NCI-H524 (cell line): Measurements from ENCODE around the gene GFRA3.

ENCODE experiments used
- DNase-seq, 2 experiments: peaks; one replicate each; lab custom pipeline; 2025; lab: John Stamatoyannopoulos, UW

GFRA3 gene

DNA sequence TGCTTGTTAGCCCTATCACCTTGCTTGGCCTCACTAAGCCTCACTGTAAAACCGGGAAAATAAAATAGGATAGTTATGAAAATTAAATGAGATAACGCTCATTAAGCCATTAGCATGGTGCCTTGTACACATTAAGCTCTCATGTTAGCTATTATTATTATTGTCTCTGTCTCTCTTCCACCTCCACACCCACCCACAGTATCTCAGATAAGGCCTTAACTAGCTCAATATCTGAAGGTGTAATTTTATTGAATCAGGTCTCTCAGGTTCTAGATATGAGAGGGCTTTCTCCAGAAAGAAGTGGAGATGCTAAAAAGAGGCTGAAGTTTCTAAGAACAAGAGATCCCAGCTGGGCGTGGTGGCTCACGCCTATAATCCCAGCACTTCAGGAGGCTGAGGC lies 27.6 kb downstream of the GFRA3 start:
- no peak for DNase-seq

DNA sequence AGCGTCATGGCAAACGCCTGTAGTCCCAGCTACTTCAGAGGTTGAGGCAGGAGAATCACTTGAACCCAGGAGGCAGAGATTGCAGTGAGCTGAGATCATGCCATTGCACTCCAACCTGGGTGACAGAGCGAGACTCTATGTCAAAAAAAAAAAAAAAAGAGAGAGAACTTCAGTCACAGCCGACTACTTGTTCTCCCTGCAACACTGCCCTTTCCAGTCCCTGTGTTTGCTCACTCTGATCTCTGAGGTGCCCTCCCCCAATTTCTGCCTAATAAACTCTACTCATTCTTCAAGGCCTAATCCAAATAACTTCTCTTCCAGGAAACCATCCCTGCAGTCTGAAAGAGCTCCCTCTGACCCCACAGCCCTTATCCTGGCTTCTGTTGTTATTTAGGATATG lies 28.1 kb downstream of the GFRA3 start:
- no peak for DNase-seq

DNA sequence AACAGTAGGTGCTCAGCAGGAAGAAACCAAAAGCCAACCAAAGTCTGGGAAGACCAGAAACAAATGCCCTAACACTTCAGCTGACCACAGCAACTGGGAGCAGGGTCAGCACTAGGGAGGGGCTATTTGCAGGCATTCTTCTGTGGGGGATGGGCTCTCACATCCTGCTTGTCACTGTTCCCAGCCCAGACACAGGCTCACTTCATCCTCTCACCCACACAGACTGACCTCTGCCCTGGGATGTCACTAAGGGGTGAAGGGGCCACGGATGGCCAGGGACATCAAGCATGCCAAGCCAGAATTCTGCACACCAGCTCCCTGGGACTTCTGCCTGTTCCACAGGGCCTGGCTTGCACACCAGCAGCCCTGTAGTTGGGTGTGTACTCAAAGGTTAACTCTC lies 28.7 kb downstream of the GFRA3 start:
- no peak for DNase-seq

DNA sequence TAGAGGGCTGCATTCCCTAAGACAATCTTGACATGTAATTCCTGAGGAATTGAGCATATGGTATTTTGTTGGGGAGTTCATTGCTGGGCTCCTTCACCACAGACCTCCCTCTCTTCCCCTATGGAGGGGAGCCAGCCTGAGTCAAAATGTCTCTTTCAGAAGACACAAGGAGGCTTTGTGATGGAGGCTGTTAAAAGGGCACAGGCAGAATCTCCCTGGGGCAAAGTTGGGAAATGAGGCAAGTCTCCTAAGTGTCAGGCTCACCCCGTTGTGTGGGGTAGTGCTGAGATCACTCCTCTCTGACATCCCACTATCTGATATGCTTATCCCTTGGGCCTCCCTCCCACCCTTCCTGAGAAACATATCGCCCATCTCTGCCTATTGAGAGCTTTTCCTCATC lies 30.6 kb downstream of the GFRA3 start:
- DNase-seq = peak in 1 of 2 experiments; percentile 9

DNA sequence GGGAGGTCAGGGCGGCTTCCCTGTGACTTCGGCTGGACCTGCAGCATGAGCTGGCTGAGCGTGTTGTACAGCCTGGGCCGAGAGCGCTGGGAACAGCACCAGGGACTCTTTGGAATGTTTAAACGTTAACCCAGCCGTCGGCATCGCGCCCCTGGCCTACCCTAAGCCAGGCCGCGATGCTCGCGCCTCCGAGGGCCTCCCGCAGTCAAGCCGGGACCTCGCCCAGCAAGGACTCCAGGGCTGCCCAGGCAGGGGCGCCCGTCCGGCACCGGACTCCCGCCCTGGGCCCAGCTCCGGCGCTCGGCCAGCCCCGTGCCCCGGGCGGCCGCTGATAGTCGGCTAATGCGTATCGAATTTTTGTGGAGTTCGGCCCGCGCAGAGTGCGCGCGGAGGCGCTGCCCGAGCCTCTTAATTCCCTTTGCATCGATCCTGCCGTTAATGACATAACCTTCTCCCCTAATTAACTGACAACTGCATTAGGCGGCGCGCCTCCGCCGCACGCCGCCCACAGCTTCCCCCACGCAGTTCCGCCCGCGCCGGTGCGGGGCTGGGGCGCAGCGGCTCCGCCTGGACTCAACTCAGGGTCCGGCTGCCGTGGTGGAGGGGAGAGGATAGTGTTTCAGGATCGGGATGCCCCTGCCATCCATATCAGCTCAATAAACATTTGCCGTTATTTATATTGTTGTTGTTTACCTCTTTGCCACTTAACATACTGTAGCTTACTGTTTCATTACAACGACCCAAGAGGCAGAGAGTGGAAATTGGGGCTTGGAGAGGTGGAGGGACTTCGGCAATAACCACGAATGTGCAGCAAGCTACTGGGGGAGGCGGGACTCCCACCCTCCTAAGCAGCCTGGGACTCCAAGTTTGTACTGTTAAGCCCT lies 32.5 kb downstream of the GFRA3 start:
- DNase-seq = peak in 1 of 2 experiments; percentile 32

DNA sequence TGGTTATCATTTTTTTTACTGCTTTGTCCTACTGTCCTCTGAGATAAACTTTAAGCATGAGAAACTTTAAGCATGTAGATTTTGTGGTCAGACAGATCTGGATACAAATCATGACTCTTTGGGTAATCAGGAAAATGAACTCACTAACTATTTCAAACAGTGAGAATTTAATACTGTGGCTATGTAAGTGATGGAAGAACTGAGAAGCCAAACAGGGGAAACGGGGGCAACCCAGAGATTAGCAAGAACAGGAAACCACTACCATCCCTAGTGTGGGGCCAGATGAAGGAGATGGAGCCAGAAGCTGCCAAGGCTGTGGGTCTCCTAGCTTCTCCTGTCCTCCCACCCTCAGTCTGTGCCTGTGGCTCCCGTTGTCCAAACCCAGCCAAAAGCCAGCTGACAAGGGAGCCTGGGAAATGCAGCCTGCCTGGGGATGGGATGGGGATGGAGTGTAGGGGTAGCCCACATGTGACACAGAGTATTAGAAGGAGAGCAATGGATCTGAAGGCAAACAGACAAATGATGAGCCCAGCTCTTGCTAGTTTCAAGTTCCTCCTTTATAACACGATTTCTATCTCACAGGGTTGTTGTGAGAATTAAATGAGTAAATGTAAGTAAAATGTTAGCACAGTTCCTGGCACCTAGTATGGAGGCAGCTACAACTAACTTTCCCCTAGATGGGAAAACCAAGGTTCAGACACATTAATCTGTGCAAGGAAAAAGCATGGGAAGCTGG lies 33.6 kb downstream of the GFRA3 start:
- DNase-seq = no peak

DNA sequence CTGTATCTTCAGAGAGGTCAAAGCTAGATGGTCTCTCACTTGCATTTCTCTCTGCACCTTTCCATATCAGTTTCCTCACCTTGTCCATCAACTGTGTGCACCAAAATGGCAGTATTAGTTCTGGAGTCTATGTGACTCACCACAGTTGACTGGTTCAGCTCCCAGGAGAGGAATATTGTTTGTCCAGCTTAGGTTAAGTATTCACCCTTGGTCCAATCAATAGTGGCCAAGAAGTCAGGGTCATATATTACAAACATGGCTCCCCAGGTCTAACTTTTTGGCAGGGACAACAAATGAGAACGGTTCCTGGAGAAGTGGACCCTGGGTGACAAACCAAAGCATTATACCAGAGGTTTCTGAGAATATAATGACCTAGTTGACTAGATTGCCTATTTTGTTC lies 36.4 kb downstream of the GFRA3 start:
- DNase-seq = no peak

DNA sequence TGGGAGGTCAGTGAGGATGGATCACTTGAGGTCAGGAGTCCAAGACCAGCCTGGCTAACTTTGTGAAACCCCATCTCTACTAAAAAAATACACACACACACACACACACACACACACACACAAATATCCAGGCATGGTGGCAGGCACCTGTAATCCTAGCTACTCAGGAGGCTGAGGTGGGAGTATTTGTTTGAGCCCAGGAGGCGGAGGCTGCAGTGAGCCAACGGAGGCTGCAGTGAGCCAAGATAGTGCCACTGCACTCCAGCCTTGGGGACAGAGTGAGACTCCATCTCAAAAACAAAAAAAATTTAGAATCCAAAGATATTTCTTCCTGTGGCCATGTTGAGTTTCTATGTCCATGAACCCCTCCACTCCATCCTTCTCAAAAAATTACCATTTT lies 39.8 kb downstream of the GFRA3 start:
- DNase-seq = no peak

DNA sequence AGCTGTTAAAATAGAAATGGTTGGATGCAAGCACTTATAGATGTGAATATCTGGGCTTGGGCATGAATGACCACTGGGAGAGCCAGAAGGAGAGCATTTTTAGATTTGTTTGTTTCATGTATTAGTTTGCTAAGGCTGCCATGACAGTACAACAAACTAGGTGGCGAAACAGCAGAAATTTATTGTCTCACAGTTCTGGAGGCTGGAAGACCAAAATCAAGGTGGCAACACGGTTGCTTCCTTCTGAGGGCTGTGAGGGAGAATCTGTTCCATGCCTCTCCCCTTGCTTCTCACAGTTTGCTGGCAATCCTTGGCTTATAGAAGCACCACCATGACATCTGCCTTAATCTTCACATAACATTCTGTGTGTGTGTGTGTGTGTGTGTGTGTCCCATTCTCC lies 41.1 kb downstream of the GFRA3 start:
- no peak for DNase-seq

DNA sequence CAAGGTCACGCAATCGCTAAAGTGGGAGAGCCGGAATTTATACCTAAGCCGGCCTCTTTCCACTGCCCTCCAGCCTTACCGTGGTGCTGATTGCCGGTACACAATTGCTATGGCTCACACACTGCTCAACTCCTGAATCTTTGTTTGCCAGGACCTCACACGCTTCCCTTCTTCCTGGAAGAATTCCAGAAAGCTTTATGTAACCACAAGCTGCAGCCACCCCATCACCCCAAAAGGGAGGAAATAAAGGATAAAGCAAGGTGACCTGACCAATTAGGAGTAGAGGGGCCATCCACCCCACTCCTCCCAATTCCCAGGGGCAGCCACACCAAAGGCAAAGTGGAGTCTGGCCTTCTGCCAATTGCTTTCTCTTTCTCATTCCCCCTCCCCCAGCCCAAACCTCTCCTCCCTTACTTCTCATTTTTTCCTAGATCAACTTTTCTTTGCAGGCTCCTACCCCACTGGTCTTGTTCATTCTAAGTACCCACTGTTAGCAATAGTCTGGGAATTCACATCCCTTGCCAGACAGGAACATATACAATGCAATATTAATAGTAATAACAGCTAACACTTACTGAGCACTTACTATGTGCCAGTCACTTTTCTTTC lies 43.3 kb downstream of the GFRA3 start:
- DNase-seq = no peak

DNA sequence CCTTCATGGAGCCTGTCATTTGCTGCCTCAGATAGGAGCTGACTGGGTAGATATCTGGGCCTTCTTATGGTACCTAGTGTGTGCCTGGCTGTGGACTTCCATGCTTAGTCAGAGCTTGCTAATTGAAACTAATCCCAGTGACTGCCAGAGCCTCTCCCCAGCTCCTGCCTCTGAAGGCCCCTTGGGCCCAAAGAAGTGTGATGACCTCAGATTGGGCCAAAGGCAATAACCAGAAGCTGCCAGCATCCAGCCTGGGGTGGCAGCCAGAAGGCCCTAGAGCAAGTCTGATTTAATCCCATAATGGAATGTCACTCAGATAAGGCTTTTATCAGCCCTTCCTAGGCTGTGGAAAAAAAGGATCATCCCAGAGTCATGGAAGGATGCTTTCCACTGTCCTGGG lies 44.2 kb downstream of the GFRA3 start:
- DNase-seq = no peak

DNA sequence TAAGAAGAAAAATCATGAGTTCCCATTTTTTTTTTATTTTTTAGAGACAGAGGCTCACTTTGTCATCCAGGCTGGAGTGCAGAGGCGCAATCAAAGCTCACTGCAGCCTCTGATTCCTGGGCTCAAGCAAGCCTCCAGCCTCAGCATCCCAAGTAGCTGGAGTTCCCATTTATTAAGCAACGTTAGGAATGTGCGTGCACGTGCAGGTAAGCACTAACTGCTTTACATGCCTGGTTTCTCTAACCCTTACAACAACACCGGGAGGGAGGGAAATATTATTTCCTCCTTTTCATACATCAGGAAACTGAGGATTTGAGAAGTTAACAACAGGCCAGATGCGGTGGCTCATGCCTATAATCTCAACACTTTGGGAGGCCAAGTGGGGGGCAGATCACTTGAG lies 45.0 kb downstream of the GFRA3 start:
- DNase-seq = no peak

DNA sequence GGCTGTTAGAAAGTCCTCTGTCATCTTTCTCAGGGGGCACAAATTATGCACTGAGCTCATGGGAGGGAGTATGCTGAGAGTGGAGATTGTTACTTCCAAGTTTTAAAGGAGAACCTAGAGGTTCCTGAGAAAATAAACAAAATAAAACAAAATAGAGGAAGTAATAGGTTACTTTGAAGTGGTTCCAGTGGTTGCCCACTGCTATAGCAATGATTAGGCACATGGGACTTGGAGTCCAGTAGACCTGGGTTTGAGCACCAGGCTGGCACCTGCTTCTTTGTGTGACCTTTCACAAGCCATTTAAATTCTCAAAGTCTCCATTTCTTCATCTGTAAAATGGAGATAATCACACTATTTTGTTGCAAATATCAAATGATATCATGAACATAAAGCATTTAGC lies 47.5 kb downstream of the GFRA3 start:
- no peak for DNase-seq

DNA sequence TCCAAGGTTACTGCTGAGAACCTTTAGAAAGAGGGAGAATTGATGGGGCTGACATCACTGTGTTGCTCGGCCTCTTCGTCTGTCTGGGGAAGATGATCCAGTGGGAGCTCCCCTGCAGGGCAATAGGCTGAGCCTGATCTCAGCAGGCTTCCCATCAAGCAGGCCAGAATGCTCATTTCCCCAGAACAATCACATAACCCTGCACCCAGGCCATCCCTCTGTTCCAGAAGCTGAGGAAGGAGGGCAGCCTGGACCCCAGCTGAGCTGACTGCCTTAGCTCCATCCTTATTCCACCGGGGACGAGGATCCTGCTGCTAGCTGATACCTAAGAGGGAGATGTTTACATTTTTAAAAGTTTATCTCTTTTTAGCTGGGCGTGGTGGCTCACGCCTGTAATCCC lies 49.7 kb downstream of the GFRA3 start:
- DNase-seq = no peak

DNA sequence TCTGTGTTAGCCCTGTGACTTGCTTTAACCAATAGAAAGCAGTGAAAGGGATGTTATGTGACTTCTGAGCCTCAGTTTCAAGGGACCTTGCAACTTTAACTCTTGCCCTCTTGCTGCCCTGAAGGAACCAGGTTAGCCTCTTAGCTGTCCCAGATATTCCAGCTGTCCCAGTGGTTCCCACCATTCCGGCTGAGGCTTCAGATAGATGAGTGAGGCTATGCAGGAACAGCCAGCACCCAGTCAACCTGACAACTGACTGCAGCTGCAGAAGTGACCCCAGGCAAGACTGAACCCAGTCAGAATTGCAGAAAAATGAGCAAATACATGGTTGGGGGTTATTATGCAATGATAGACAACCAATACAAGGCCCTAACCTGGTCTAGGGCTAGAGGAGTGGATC lies 50.9 kb downstream of the GFRA3 start:
- DNase-seq = no peak

DNA sequence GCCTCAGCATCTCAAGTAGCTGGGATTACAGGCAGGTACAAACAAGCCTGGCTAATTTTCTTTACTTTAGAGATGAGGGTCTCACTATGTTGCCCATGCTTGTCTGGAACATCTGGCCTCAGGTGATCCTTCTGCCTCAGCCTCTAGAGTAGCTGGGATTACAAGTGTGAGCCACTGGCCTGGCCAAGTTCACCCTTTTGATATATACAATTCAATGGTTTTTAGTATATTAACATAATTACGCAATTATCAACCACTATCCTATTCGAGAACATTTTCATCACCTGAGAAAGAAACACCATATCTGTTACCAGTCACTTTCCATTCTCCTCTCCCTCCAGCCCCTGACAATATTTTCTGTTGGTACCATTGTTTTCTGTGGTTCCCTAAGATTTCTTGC lies 57.6 kb downstream of the GFRA3 start:
- peak in 1 of 2 experiments; percentile 0 for DNase-seq

DNA sequence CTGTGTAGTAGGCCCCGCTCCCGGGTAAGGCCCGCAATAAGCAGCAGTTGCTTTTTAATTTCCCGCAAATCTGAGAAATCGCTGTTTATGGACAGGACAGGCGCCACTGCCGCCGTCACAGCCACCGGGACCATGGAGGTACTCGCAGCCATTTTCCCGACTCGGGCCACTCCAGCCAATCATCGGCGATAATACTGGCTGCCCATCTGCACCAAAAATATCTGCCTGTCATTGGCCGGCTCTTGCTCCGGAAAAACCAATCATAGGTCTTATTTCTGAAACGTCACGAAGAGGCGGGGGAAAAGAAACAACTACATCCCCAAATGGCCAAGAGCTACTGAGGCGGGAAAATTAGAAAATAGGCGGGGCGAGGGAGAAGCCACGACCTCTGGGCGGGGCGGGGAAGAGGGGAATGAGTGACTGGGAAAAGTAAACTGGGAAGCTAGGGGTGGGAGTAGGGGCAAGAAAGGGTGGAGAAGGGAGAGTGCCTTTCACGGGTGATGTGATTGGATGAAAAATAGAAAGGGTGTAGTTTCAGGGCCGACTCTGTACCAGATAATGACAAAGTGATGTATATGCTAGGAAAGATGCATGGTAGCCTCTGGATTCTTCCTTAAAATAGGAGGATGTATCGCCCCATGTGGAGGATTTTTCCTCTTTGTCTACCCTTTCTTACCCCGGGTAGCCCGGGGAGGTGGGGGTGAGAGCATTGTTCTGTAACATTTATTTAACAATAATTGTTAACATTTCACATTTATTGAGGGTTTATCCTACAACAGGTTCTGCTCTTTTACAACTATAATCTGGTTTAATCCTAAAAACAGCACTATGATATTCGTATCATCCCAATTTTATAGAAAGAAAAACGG lies 61.0 kb downstream of the GFRA3 start, which contains the start of gene CDC23:
Gene CDC23, minus strand, starts transcription at position 163 of the 869 bp plus-strand sequence. Its CDS starts 11 bp downstream, at position 152.
- DNase-seq = peak; percentile 98

DNA sequence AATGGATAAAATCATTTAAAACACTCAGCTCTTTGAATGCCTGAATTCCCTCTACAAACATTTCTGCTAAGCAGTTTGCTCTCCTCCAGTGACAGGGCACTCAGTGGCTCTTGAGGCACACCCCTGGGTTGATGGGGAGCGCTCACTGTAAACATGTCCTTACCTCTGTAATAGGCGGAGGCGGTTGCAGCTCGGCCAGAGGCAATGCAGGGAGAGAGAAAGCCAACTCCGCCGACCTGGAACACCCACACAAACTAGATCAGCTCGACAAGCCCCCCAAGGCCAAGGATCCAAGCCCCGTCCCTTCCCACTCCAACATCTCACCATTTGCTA lies 61.6 kb downstream of the GFRA3 start:
- no peak for DNase-seq

DNA sequence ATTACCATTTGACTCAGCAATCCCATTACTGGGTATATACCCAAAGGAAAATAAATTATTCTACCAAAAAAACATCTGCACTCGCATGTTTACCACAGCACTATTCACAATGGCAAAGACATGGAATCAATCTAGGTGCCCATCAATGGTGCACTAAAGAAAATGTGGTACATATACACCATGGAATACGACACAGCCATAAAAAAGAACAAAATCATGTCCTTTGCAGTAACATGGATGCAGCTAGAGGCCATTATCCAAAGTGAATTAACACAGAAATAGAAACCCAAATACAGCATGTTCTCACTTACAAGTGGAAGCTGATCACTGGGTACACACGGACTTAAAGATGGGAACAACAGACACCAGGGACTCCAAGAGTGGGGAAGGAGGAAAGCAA lies 63.4 kb downstream of the GFRA3 start:
- no peak for DNase-seq
